Measurements from ENCODE around the gene RPL9. TPM values are rescaled to one million over a fixed set of nuclear protein-coding genes. Genes with fewer than 3 reads are reported as not detected.

The RPL9 gene
- total RNA-seq, 2 experiments from 2014 or later, result 1,735 to 2,571 TPM

Small RNA genes within 50 kb of the gene (microRNA-seq; reads per million reads assigned to microRNA genes)
- gene MIR5591 (ENCODE audit: borderline replicate concordance), result not detected

Small RNA genes within 50 kb of the gene (small RNA-seq; reads per million reads assigned to genes)
- gene MIR5591 (not detected), gene RF00019 (not detected)

Other genes with a start within 250 kb of the RPL9 start
- 72.7 and 91.0 TPM in 2 replicates for gene RFC1, start 92.6 kb downstream of the RPL9 start, total RNA-seq (2014; rRNA removed; shearing (Covaris generic))
- 129 and 135 TPM in 2 replicates for gene RFC1, start 92.6 kb downstream of the RPL9 start, total RNA-seq (2022)
- gene KLB, start 52.0 kb downstream of the RPL9 start, total RNA-seq (2014; rRNA removed; shearing (Covaris generic)), result not detected in 2 replicates
- gene KLB, start 52.0 kb downstream of the RPL9 start, total RNA-seq (2022), result not detected in 2 replicates
- 12.7 and 15.1 TPM in 2 replicates for gene LIAS, start 134 bp upstream of the RPL9 start, total RNA-seq (2014; rRNA removed; shearing (Covaris generic))
- 28.3 and 28.4 TPM in 2 replicates for gene LIAS, start 134 bp upstream of the RPL9 start, total RNA-seq (2022)
- gene UGDH, start 68.5 kb upstream of the RPL9 start, total RNA-seq (2014; rRNA removed; shearing (Covaris generic)), result 8.1 and 9.8 TPM in 2 replicates
- gene UGDH, start 68.5 kb upstream of the RPL9 start, total RNA-seq (2022), result 28.6 and 33.6 TPM in 2 replicates
- gene SMIM14, start 179.9 kb upstream of the RPL9 start, total RNA-seq (2014; rRNA removed; shearing (Covaris generic)), result 0.03 TPM in 1 of 2 replicates, not detected in the other
- gene SMIM14, start 179.9 kb upstream of the RPL9 start, total RNA-seq (2022), result 1.1 and 1.8 TPM in 2 replicates
- 20.8 and 47.7 TPM in 2 replicates for gene UBE2K, start 239.2 kb upstream of the RPL9 start, total RNA-seq (2014; rRNA removed; shearing (Covaris generic))
- gene UBE2K, start 239.2 kb upstream of the RPL9 start, total RNA-seq (2022), result 88.0 and 93.8 TPM in 2 replicates

Data from OCI-LY7 (cell line).